GM23338 (cell line): ENCODE measurements around the gene CDKAL1. TPM values are rescaled to one million over a fixed set of nuclear protein-coding genes. Genes with fewer than 3 reads are reported as not detected.

Experiments used
- ATAC-seq: fragments of 200-7000 bp; cut with Tn5 transposase; 3 replicates; pipeline ENCODE4 v1.9.1; 2020
- DNase-seq: peaks from one replicate; pipeline ENCODE4 v3.0.0-alpha.2; 2015; ENCODE audit warnings: low spot score
- H2AFZ ChIP-seq: fragments of 200-600 bp; sonication (generic); 2 replicates; pipeline ENCODE4 v1.8.0; 2016; ENCODE audit warnings: antibody characterized with exemption, mild to moderate bottlenecking, moderate library complexity
- H3F3A ChIP-seq: fragments of 200-600 bp; sonication (generic); replicated peaks from 2 replicates; pipeline ENCODE4 v1.8.0; 2017; ENCODE audit warnings: antibody characterized with exemption, mixed run types, low read depth
- H3K27ac ChIP-seq: fragments of 200-600 bp; sonication (generic); 2 replicates; pipeline ENCODE4 v1.6.1; 2016; ENCODE audit warnings: low read depth
- H3K27me3 ChIP-seq: fragments of 200-600 bp; sonication (generic); 2 replicates; pipeline ENCODE4 v1.8.0; 2016; ENCODE audit warnings: mild to moderate bottlenecking, mixed run types, moderate library complexity; ENCODE audit not compliant: insufficient read depth
- H3K36me3 ChIP-seq: fragments of 200-600 bp; sonication (generic); 2 replicates; pipeline ENCODE4 v1.8.0; 2016; ENCODE audit warnings: mild to moderate bottlenecking; ENCODE audit not compliant: insufficient read depth
- H3K4me1 ChIP-seq: fragments of 200-600 bp; sonication (generic); 2 replicates; pipeline ENCODE4 v1.8.0; 2016; ENCODE audit warnings: mild to moderate bottlenecking, moderate library complexity; ENCODE audit not compliant: insufficient read depth
- H3K4me2 ChIP-seq: fragments of 200-600 bp; sonication (generic); 2 replicates; pipeline ENCODE4 v1.7.1; 2017; ENCODE audit warnings: mixed run types
- H3K4me3 ChIP-seq: fragments of 200-600 bp; sonication (generic); 2 replicates; pipeline ENCODE4 v1.6.1; 2016; ENCODE audit warnings: mixed run types
- H3K79me2 ChIP-seq: fragments of 200-600 bp; sonication (generic); replicated peaks from 2 replicates; pipeline ENCODE4 v1.8.0; 2017; ENCODE audit warnings: mild to moderate bottlenecking; ENCODE audit not compliant: insufficient read depth
- H3K9me2 ChIP-seq: fragments of 200-600 bp; sonication (generic); 2 replicates; pipeline ENCODE4 v1.8.0; 2017; ENCODE audit not compliant: insufficient read depth
- H4K20me1 ChIP-seq: fragments of 200-600 bp; sonication (generic); replicated peaks from 2 replicates; pipeline ENCODE4 v1.8.0; 2017; ENCODE audit warnings: mild to moderate bottlenecking; ENCODE audit not compliant: insufficient read depth
- H3K27ac Mint-ChIP-seq: 2 replicates; pipeline ENCODE4 v1.8.0; 2020; ENCODE audit warnings: inconsistent platforms, mild to moderate bottlenecking, moderate library complexity, mixed read lengths
- H3K27me3 Mint-ChIP-seq: 3 replicates; pipeline ENCODE4 v1.8.0; 2022; ENCODE audit warnings: low read depth, mild to moderate bottlenecking, moderate library complexity, mixed read lengths, inconsistent platforms; ENCODE audit not compliant: insufficient read depth, poor library complexity
- H3K36me3 Mint-ChIP-seq: 3 replicates; pipeline ENCODE4 v1.8.0; 2021; ENCODE audit warnings: low read depth, mild to moderate bottlenecking, inconsistent platforms, moderate library complexity, mixed read lengths
- H3K4me1 Mint-ChIP-seq: 3 replicates; pipeline ENCODE4 v1.8.0; 2020; ENCODE audit warnings: mild to moderate bottlenecking, inconsistent platforms, mixed read lengths
- H3K4me3 Mint-ChIP-seq: 3 replicates; pipeline ENCODE4 v1.8.0; 2021; ENCODE audit warnings: moderate library complexity, mild to moderate bottlenecking, inconsistent platforms, mixed read lengths
- H3K9me3 Mint-ChIP-seq: 3 replicates; pipeline ENCODE4 v1.8.0; 2020; ENCODE audit warnings: moderate library complexity, mild to moderate bottlenecking, inconsistent platforms, mixed read lengths
- CREB1 ChIP-seq: fragments of 250-450 bp; sonication (Bioruptor Pico); IDR thresholded peaks from 2 replicates; pipeline ENCODE4 v1.5.0; 2020; ENCODE audit warnings: low read depth, mild to moderate bottlenecking, moderate library complexity
- EZH2 ChIP-seq: fragments of 200-600 bp; sonication (generic); IDR thresholded peaks from one replicate; pipeline ENCODE4 v1.8.0; 2017; ENCODE audit warnings: antibody characterized with exemption, mild to moderate bottlenecking, low read depth; ENCODE audit not compliant: unreplicated experiment
- EZH2phosphoT487 ChIP-seq: fragments of 200-600 bp; sonication (generic); IDR thresholded peaks from one replicate; pipeline ENCODE4 v1.8.1; 2018; ENCODE audit warnings: antibody characterized with exemption; ENCODE audit not compliant: unreplicated experiment
- JUNB ChIP-seq: IDR thresholded peaks from one replicate; pipeline ENCODE4 v1.6.1; 2016; ENCODE audit warnings: antibody characterized with exemption; ENCODE audit not compliant: unreplicated experiment
- NANOG ChIP-seq: IDR thresholded peaks from 2 replicates; pipeline ENCODE4 v1.6.1; 2016; ENCODE audit warnings: antibody characterized with exemption, borderline replicate concordance
- POLR2AphosphoS5 ChIP-seq: IDR thresholded peaks from 2 replicates; pipeline ENCODE4 v1.6.1; 2016; ENCODE audit warnings: antibody characterized with exemption, low read depth
- STAT1 ChIP-seq: IDR thresholded peaks from one replicate; pipeline ENCODE4 v1.6.1; 2016; ENCODE audit warnings: antibody characterized with exemption; ENCODE audit not compliant: unreplicated experiment
- ZNF114 ChIP-seq: fragments of 250-450 bp; sonication (Bioruptor Pico); IDR thresholded peaks from 2 replicates; pipeline ENCODE4 v1.5.0; 2020; ENCODE audit warnings: mild to moderate bottlenecking, moderate library complexity
- ZNF331 ChIP-seq: fragments of 250-450 bp; sonication (Bioruptor Pico); IDR thresholded peaks from 2 replicates; pipeline ENCODE4 v1.5.0; 2020; ENCODE audit warnings: low read depth, mild to moderate bottlenecking, moderate library complexity
- polyA plus RNA-seq: library from polyadenylated mRNA; unstranded; fragments of >200 nt; fragmentation: Nextera tagmentation; extraction: Ambion mirVana; gene quantifications from 2 replicates; pipeline ENCODE4 v1.2.1, GENCODE V29; 2016
- total RNA-seq: library from RNA; depleted of rRNA; stranded (reverse); fragments of >200 nt; shearing (Covaris generic); gene quantifications from 2 replicates; pipeline ENCODE4 v1.2.3, GENCODE V29; 2014
- TF ChIP-seq, protein P1 (sequence below), 2 experiments: fragments of 200-600 bp in 1 of 2; sonication (generic) in 1 of 2; conservative IDR thresholded peaks; 2 replicates each; pipeline versions ENCODE4 v1.5.1 to v1.6.1; 2016 to 2017; ENCODE audit warnings: antibody characterized with exemption in 2 of 2, low read depth in 2 of 2, mild to moderate bottlenecking in 2 of 2, moderate library complexity in 1 of 2
- TF ChIP-seq, protein P2 (sequence below): IDR thresholded peaks from one replicate; pipeline ENCODE4 v1.6.1; 2018; ENCODE audit warnings: antibody characterized with exemption; ENCODE audit not compliant: unreplicated experiment
- TF ChIP-seq, protein P3 (sequence below): IDR thresholded peaks from 2 replicates; pipeline ENCODE4 v1.6.1; 2016; ENCODE audit warnings: antibody characterized with exemption
- TF ChIP-seq, protein P4 (sequence below): fragments of 250-450 bp; sonication (Bioruptor Pico); IDR thresholded peaks from 2 replicates; pipeline ENCODE4 v1.5.0; 2020; ENCODE audit warnings: mild to moderate bottlenecking, moderate library complexity

Gene CDKAL1
- total and polyA plus RNA-seq, 2 experiments from 2014 or later, result 17.8 to 35.0 TPM

DNA sequence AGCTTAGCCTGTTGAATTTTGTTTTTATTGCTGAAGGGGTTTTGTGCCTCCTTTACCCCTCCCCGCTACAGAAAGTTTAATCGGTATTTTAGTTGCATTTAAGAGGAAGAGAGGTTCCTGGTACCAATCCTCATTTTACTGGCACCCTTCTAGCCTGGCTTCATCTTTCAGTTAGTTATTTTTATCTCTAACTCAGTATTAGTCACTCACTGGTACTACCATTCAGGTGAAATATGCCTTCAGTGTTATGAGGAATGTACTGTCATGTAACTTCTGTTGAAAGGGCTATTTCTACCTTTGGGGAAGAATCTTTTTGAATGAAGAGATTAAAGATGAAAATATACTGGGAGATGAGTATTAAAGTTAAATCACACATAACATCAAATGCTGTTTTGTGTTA is 211.8 kb downstream of the CDKAL1 start:
- TF ChIP-seq, protein P1, sequence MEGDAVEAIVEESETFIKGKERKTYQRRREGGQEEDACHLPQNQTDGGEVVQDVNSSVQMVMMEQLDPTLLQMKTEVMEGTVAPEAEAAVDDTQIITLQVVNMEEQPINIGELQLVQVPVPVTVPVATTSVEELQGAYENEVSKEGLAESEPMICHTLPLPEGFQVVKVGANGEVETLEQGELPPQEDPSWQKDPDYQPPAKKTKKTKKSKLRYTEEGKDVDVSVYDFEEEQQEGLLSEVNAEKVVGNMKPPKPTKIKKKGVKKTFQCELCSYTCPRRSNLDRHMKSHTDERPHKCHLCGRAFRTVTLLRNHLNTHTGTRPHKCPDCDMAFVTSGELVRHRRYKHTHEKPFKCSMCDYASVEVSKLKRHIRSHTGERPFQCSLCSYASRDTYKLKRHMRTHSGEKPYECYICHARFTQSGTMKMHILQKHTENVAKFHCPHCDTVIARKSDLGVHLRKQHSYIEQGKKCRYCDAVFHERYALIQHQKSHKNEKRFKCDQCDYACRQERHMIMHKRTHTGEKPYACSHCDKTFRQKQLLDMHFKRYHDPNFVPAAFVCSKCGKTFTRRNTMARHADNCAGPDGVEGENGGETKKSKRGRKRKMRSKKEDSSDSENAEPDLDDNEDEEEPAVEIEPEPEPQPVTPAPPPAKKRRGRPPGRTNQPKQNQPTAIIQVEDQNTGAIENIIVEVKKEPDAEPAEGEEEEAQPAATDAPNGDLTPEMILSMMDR (conservative IDR thresholded peaks at IDR 0.05; ENCODE audit: low read depth in 2 of 2), result no peak
- TF ChIP-seq JUNB (no peak), ZNF331 (CRISPR knock-in tag) (no peak), ZNF114 (no peak), EZH2 (no peak), CREB1 (CRISPR knock-in tag) (no peak), POLR2AphosphoS5 (no peak), STAT1 (no peak), NANOG (no peak), EZH2phosphoT487 (no peak)
- TF ChIP-seq, protein P2, sequence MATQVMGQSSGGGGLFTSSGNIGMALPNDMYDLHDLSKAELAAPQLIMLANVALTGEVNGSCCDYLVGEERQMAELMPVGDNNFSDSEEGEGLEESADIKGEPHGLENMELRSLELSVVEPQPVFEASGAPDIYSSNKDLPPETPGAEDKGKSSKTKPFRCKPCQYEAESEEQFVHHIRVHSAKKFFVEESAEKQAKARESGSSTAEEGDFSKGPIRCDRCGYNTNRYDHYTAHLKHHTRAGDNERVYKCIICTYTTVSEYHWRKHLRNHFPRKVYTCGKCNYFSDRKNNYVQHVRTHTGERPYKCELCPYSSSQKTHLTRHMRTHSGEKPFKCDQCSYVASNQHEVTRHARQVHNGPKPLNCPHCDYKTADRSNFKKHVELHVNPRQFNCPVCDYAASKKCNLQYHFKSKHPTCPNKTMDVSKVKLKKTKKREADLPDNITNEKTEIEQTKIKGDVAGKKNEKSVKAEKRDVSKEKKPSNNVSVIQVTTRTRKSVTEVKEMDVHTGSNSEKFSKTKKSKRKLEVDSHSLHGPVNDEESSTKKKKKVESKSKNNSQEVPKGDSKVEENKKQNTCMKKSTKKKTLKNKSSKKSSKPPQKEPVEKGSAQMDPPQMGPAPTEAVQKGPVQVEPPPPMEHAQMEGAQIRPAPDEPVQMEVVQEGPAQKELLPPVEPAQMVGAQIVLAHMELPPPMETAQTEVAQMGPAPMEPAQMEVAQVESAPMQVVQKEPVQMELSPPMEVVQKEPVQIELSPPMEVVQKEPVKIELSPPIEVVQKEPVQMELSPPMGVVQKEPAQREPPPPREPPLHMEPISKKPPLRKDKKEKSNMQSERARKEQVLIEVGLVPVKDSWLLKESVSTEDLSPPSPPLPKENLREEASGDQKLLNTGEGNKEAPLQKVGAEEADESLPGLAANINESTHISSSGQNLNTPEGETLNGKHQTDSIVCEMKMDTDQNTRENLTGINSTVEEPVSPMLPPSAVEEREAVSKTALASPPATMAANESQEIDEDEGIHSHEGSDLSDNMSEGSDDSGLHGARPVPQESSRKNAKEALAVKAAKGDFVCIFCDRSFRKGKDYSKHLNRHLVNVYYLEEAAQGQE, result no peak
- TF ChIP-seq, protein P3, sequence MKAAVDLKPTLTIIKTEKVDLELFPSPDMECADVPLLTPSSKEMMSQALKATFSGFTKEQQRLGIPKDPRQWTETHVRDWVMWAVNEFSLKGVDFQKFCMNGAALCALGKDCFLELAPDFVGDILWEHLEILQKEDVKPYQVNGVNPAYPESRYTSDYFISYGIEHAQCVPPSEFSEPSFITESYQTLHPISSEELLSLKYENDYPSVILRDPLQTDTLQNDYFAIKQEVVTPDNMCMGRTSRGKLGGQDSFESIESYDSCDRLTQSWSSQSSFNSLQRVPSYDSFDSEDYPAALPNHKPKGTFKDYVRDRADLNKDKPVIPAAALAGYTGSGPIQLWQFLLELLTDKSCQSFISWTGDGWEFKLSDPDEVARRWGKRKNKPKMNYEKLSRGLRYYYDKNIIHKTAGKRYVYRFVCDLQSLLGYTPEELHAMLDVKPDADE, result no peak
- TF ChIP-seq, protein P4, sequence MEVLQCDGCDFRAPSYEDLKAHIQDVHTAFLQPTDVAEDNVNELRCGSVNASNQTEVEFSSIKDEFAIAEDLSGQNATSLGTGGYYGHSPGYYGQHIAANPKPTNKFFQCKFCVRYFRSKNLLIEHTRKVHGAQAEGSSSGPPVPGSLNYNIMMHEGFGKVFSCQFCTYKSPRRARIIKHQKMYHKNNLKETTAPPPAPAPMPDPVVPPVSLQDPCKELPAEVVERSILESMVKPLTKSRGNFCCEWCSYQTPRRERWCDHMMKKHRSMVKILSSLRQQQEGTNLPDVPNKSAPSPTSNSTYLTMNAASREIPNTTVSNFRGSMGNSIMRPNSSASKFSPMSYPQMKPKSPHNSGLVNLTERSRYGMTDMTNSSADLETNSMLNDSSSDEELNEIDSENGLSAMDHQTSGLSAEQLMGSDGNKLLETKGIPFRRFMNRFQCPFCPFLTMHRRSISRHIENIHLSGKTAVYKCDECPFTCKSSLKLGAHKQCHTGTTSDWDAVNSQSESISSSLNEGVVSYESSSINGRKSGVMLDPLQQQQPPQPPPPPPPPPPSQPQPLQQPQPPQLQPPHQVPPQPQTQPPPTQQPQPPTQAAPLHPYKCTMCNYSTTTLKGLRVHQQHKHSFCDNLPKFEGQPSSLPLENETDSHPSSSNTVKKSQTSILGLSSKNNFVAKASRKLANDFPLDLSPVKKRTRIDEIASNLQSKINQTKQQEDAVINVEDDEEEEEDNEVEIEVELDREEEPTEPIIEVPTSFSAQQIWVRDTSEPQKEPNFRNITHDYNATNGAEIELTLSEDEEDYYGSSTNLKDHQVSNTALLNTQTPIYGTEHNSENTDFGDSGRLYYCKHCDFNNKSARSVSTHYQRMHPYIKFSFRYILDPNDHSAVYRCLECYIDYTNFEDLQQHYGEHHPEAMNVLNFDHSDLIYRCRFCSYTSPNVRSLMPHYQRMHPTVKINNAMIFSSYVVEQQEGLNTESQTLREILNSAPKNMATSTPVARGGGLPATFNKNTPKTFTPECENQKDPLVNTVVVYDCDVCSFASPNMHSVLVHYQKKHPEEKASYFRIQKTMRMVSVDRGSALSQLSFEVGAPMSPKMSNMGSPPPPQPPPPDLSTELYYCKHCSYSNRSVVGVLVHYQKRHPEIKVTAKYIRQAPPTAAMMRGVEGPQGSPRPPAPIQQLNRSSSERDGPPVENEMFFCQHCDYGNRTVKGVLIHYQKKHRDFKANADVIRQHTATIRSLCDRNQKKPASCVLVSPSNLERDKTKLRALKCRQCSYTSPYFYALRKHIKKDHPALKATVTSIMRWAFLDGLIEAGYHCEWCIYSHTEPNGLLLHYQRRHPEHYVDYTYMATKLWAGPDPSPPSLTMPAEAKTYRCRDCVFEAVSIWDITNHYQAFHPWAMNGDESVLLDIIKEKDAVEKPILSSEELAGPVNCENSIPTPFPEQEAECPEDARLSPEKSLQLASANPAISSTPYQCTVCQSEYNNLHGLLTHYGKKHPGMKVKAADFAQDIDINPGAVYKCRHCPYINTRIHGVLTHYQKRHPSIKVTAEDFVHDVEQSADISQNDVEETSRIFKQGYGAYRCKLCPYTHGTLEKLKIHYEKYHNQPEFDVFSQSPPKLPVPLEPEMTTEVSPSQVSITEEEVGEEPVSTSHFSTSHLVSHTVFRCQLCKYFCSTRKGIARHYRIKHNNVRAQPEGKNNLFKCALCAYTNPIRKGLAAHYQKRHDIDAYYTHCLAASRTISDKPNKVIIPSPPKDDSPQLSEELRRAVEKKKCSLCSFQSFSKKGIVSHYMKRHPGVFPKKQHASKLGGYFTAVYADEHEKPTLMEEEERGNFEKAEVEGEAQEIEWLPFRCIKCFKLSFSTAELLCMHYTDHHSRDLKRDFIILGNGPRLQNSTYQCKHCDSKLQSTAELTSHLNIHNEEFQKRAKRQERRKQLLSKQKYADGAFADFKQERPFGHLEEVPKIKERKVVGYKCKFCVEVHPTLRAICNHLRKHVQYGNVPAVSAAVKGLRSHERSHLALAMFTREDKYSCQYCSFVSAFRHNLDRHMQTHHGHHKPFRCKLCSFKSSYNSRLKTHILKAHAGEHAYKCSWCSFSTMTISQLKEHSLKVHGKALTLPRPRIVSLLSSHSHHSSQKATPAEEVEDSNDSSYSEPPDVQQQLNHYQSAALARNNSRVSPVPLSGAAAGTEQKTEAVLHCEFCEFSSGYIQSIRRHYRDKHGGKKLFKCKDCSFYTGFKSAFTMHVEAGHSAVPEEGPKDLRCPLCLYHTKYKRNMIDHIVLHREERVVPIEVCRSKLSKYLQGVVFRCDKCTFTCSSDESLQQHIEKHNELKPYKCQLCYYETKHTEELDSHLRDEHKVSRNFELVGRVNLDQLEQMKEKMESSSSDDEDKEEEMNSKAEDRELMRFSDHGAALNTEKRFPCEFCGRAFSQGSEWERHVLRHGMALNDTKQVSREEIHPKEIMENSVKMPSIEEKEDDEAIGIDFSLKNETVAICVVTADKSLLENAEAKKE (CRISPR knock-in tag), result no peak
- ATAC-seq (no peak), DNase-seq (no peak)
- Histone ChIP-seq H3K4me3 (no peak overlapping the region), H4K20me1 (no peaks in the 10 kb centered on the region), H3K27ac (no peak overlapping the region), H3K4me1 (no peaks in the 10 kb centered on the region), H3F3A (no peaks in the 10 kb centered on the region), H2AFZ (no peak overlapping the region), H3K9me2 (no peaks in the 10 kb centered on the region), H3K4me2 (no peak overlapping the region), H3K36me3 (no peaks in the 10 kb centered on the region), H3K27me3 (no peaks in the 10 kb centered on the region), H3K79me2 (no peaks in the 10 kb centered on the region)
- Mint-ChIP-seq H3K27me3 (no peaks in the 10 kb centered on the region), H3K27ac (no peak overlapping the region), H3K9me3 (no peaks in the 10 kb centered on the region), H3K4me1 (peaks cover 2% of the 10 kb centered on the region; the same call in 2 of the 3 replicates), H3K36me3 (peaks cover 10% of the 10 kb centered on the region; the same call in 2 of the 3 replicates), H3K4me3 (no peak overlapping the region)
